MCF 10A (cell line): Measurements from ENCODE around the gene CRCP. TPM values are rescaled to one million over a fixed set of nuclear protein-coding genes. Genes with fewer than 3 reads are reported as not detected.

ENCODE experiments used
- BruUV-seq: library from RNA; stranded (reverse); fragments of 400-500 nt; replicated peaks from 2 replicates; lab custom pipeline; 2021; lab: Mats Ljungman, UMichigan
- CTCF ChIA-PET: fragments of 300-600 bp; sonication (Branson Sonifier 250); formaldehyde crosslinking; extraction: SDS; loops from one replicate; lab custom pipeline; 2021; ENCODE audit warnings: antibody characterized with exemption, inconsistent platforms; lab: Yijun Ruan, JAX
- POLR2A ChIA-PET: fragments of 300-600, 350-650 bp; sonication (Branson Sonifier 250); formaldehyde crosslinking; extraction: SDS; loops from one replicate; lab custom pipeline; 2020; ENCODE audit warnings: antibody characterized with exemption, inconsistent platforms; lab: Yijun Ruan, JAX
- DNase-seq: peaks from one replicate; pipeline ENCODE4 v3.0.0-alpha.2; 2018; ENCODE audit not compliant: unreplicated experiment
- H3K27ac Mint-ChIP-seq: one replicate; pipeline ENCODE4 v1.8.0; 2022; ENCODE audit warnings: mild to moderate bottlenecking, low read depth, mixed read lengths; ENCODE audit not compliant: unreplicated experiment
- H3K27me3 Mint-ChIP-seq: one replicate; pipeline ENCODE4 v1.8.0; 2022; ENCODE audit warnings: mixed read lengths; ENCODE audit not compliant: insufficient read depth, unreplicated experiment
- H3K36me3 Mint-ChIP-seq: one replicate; pipeline ENCODE4 v1.8.0; 2022; ENCODE audit warnings: mild to moderate bottlenecking, moderate library complexity, mixed read lengths; ENCODE audit not compliant: insufficient read depth, unreplicated experiment
- H3K4me1 Mint-ChIP-seq: one replicate; pipeline ENCODE4 v1.8.0; 2022; ENCODE audit warnings: mixed read lengths; ENCODE audit not compliant: insufficient read depth, unreplicated experiment
- H3K4me3 Mint-ChIP-seq: one replicate; pipeline ENCODE4 v1.8.0; 2022; ENCODE audit warnings: mild to moderate bottlenecking, moderate library complexity, mixed read lengths; ENCODE audit not compliant: unreplicated experiment
- H3K9me3 Mint-ChIP-seq: one replicate; pipeline ENCODE4 v1.8.0; 2022; ENCODE audit warnings: mixed read lengths; ENCODE audit not compliant: unreplicated experiment
- intact Hi-C: fragments of 100-400 bp; cut with micrococcal nuclease; formaldehyde crosslinking; loops from 2 replicates; pipeline ENCODE4 v1.14.1; 2022
- total RNA-seq: library from RNA; stranded (reverse); gene quantifications from 2 replicates; pipeline ENCODE4 v1.2.3, GENCODE V29; 2022
- TF ChIP-seq, protein P1 (sequence below): fragments of 200-600 bp; IDR thresholded peaks from one replicate; pipeline ENCODE4 v1.8.0; 2022; ENCODE audit warnings: antibody characterized with exemption, mild to moderate bottlenecking; ENCODE audit not compliant: unreplicated experiment

The CRCP gene
- total RNA-seq, 1 experiment from 2014 or later = 39.8 TPM

DNA sequence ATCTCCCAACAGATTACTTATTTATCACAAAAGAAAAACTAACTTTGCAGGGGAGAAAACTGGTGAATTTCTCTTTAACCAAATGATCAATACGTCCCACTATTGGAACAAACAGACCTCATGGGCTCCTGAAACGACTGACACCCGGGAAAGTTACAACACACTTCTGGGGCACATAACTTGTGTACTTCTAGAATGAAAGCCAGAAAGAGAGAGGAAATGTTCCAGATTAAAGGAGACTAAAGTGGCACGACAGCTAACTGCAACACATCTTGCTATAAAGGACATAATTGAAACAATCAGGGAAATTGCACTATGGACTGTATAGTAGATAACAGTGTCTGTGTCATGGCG is 75.8 kb downstream of the CRCP start:
- Mint-ChIP-seq H3K4me1 (peaks cover 8% of the 10 kb centered on the region), H3K36me3 (no peaks in the 10 kb centered on the region), H3K27ac (no peak overlapping the region), H3K9me3 (no peaks in the 10 kb centered on the region), H3K4me3 (no peak overlapping the region), H3K27me3 (no peaks in the 10 kb centered on the region)
- no TSS peak for BruUV-seq
- ChIA-PET POLR2A (no interaction called here), CTCF (no interaction called here)
- DNase-seq = no peak
- TF ChIP-seq, protein P1, sequence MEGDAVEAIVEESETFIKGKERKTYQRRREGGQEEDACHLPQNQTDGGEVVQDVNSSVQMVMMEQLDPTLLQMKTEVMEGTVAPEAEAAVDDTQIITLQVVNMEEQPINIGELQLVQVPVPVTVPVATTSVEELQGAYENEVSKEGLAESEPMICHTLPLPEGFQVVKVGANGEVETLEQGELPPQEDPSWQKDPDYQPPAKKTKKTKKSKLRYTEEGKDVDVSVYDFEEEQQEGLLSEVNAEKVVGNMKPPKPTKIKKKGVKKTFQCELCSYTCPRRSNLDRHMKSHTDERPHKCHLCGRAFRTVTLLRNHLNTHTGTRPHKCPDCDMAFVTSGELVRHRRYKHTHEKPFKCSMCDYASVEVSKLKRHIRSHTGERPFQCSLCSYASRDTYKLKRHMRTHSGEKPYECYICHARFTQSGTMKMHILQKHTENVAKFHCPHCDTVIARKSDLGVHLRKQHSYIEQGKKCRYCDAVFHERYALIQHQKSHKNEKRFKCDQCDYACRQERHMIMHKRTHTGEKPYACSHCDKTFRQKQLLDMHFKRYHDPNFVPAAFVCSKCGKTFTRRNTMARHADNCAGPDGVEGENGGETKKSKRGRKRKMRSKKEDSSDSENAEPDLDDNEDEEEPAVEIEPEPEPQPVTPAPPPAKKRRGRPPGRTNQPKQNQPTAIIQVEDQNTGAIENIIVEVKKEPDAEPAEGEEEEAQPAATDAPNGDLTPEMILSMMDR = no peak
- intact Hi-C loops = no loop called here

DNA sequence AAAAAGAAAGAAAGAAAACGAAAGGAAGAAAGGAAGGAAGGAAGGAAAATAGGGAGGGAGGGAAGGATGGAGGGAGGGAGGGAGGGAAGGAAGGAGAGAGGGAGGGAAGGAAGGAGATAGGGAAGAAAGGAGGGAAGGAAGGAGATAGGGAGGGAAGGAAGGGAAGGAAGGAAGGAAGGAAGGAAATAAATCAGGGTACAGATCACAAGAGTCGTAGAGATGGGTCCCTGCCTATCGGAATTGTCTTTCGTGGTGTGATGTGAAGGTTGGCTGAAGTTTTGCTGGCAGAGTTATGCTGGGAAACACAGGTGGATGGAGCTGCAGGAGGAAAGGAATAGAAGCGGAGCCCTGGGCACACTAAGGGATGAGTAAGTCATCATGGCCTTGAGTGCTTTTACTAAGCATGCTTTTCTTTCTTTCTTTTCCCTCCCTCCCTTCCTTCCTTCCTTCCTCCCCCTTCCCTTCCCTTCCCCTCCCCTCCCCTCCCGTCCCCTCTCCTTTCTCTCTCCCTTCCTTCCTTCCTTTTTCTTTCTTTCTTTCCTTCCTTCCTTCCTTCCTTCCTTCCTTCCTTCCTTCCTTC is 78.6 kb downstream of the CRCP start:
- no peaks in the 10 kb centered on the region for H3K27me3 Mint-ChIP-seq
- BruUV-seq = no TSS peak
- intact Hi-C loops = no loop called here
- H3K4me1 Mint-ChIP-seq = peaks cover 8% of the 10 kb centered on the region
- no peak overlapping the region for H3K27ac Mint-ChIP-seq
- H3K36me3 Mint-ChIP-seq = no peaks in the 10 kb centered on the region
- DNase-seq = no peak
- no peak overlapping the region for H3K4me3 Mint-ChIP-seq
- TF ChIP-seq, protein P1 = no peak
- H3K9me3 Mint-ChIP-seq = no peaks in the 10 kb centered on the region
- CTCF ChIA-PET = interaction anchor here (0.6 kb wide), 2 partner anchors 44 to 151 kb away, joined by 3 read pairs; no protein-coding TSS in a partner anchor
- POLR2A ChIA-PET = no interaction called here

DNA sequence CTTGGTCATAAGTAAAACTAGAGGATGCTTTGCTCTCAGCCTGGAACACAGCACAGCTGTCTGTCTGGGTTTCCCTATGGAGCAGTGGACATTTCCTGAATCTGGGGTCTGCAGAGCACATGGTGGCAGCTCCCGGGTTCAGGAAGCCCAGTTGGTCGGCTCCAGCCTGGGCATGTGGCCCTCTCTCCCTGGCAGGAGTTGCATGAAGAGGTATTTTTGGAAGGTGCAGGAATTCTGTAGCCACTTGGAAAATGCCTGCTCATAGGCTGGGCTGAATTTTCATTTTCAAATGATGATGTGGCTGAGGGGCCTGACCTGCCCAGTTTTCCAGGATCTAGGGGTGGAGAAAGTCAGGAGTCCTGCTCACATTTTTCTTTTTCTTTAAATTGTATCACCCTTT is 83.8 kb downstream of the CRCP start:
- no TSS peak for BruUV-seq
- intact Hi-C loops = no loop called here
- TF ChIP-seq, protein P1 = no peak
- H3K9me3 Mint-ChIP-seq = no peaks in the 10 kb centered on the region
- no peak overlapping the region for H3K4me3 Mint-ChIP-seq
- POLR2A ChIA-PET = no interaction called here
- CTCF ChIA-PET = no interaction called here
- no peak for DNase-seq
- H3K36me3 Mint-ChIP-seq = no peaks in the 10 kb centered on the region
- H3K27ac Mint-ChIP-seq = no peak overlapping the region
- H3K4me1 Mint-ChIP-seq = peaks cover 4% of the 10 kb centered on the region
- peaks cover 8% of the 10 kb centered on the region for H3K27me3 Mint-ChIP-seq

DNA sequence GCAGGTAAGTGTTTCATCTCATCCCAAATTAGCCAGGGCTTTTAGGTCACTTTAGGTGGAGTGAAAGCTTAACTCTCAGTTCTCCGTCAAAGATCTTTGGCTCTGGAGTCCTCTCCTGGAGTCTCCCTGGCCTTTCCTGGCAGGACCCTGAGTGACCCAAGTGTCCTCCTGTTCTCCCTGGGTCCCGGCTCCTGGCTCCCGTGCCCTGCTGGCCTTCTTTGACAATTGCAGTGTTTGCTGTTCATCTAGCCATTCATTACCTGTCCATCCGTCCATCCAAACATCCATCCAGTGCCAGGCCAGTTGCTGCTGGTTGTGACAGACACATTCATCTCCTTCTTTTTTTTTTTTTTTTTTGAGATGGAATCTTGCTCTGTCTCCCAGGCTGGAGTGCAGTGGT is 84.3 kb downstream of the CRCP start:
- Mint-ChIP-seq H3K4me1 (no peaks in the 10 kb centered on the region), H3K36me3 (no peaks in the 10 kb centered on the region), H3K27me3 (peaks cover 8% of the 10 kb centered on the region), H3K9me3 (no peaks in the 10 kb centered on the region), H3K27ac (no peak overlapping the region), H3K4me3 (no peak overlapping the region)
- TF ChIP-seq, protein P1 = no peak
- intact Hi-C loops = no loop called here
- ChIA-PET CTCF (no interaction called here), POLR2A (no interaction called here)
- no TSS peak for BruUV-seq
- DNase-seq = no peak
